Colonic mucosa (tissue), 4 donors: ENCODE measurements around the gene CNTN6. TPM values are rescaled to one million over a fixed set of nuclear protein-coding genes. Genes with fewer than 3 reads are reported as not detected.

ENCODE experiments used
- DNase-seq: peaks from one replicate; pipeline ENCODE4 v3.0.0-alpha.2; 2020
- H3K27ac ChIP-seq: fragments of 200-600 bp; one replicate; pipeline ENCODE4 v1.8.0; 2021
- H3K27me3 ChIP-seq: fragments of 200-600 bp; one replicate; pipeline ENCODE4 v1.8.0; 2021
- H3K36me3 ChIP-seq: fragments of 200-600 bp; one replicate; pipeline ENCODE4 v1.8.0; 2021
- H3K4me1 ChIP-seq: fragments of 200-600 bp; one replicate; pipeline ENCODE4 v1.8.0; 2021; ENCODE audit warnings: mild to moderate bottlenecking
- H3K4me3 ChIP-seq: fragments of 200-600 bp; one replicate; pipeline ENCODE4 v1.8.0; 2021
- H3K9ac ChIP-seq, 2 donors: one replicate each; pipeline ENCODE4 v1.7.0; 2013; ENCODE audit warnings: control low read depth in 2 of 2, low read depth in 2 of 2, low read length in 2 of 2
- H3K9me3 ChIP-seq: fragments of 200-600 bp; one replicate; pipeline ENCODE4 v1.8.0; 2021
- intact Hi-C: fragments of 100-400 bp; cut with DNase I; formaldehyde crosslinking; loops from one replicate; pipeline ENCODE4 v1.14.1; 2022
- total RNA-seq, 2 donors: library from RNA; stranded (reverse); fragmentation: NEBNext Ultra II Directional in 1 of 2; extraction: Animal tissue kit (Norgen Biotek cat#: 25700) in 1 of 2; gene quantifications; one replicate each; pipeline ENCODE4 v1.2.1, GENCODE V29; 2021
- TF ChIP-seq, protein P1 (sequence below): fragments of 200-600 bp; IDR thresholded peaks from one replicate; pipeline ENCODE4 v1.8.0; 2022; ENCODE audit warnings: antibody characterized with exemption, mild to moderate bottlenecking
- donor health status: healthy.
- donor health status: DM: no; HTN: no; CAD: no.
- donor health status: DM: no; HTN: no; CAD: no.

Gene CNTN6
- total RNA-seq = under 1 TPM in 1 of 2 donors, not detected in 1; 0.11 TPM

DNA sequence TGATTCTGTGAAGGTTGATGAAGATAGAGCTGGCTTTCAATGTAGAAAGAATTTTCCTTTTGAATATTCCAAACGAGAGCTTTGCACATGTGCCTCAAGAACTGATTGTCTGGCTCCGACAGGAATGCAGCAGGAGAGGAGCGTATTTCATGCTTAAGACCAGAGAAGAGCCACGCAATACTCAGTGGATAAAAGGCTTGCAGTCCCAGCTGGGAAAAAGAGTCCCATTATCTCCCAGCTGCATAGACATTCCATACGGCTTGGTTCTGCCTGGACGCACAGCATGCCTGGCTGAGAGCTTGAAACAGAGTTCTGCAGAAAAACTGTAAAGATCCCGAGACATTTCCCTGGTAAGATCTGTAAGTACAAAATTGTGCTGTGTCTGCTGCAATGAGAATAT is at the start of gene CNTN6:
TSS of gene CNTN6 (plus strand) at position 254 of the 400 bp plus-strand sequence. CDS start 54,985 bp downstream, outside the sequence.
- DNase-seq = no peak
- Histone ChIP-seq H3K27me3 (no peaks in the 10 kb centered on the region), H3K4me1 (no peaks in the 10 kb centered on the region), H3K36me3 (no peaks in the 10 kb centered on the region), H3K9ac (no peak within 1 kb of the TSS), H3K9me3 (no peaks in the 10 kb centered on the region), H3K27ac (no peak within 1 kb of the TSS), H3K4me3 (no peak within 1 kb of the TSS)
- intact Hi-C loops = no loop called here
- TF ChIP-seq, protein P1, sequence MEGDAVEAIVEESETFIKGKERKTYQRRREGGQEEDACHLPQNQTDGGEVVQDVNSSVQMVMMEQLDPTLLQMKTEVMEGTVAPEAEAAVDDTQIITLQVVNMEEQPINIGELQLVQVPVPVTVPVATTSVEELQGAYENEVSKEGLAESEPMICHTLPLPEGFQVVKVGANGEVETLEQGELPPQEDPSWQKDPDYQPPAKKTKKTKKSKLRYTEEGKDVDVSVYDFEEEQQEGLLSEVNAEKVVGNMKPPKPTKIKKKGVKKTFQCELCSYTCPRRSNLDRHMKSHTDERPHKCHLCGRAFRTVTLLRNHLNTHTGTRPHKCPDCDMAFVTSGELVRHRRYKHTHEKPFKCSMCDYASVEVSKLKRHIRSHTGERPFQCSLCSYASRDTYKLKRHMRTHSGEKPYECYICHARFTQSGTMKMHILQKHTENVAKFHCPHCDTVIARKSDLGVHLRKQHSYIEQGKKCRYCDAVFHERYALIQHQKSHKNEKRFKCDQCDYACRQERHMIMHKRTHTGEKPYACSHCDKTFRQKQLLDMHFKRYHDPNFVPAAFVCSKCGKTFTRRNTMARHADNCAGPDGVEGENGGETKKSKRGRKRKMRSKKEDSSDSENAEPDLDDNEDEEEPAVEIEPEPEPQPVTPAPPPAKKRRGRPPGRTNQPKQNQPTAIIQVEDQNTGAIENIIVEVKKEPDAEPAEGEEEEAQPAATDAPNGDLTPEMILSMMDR = no peak

DNA sequence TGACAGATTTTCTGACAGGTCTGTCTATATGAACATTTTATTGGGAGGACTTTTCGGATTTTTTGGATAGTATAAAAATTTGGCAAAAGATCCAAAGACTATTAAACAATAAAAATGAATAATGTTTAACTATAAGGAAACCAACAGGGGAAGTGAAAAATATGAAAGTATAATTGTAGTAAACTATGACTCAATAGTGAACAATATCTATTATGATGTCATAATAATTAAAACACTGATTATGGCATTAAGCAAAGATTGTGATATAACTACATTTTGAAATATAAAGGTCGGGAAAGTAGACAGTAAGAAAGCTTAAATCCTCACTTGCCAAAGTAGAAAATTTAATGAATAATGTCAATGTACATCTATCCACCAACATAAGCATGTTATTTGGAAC is 44.3 kb upstream of the CNTN6 start:
- TF ChIP-seq, protein P1 = no peak
- no peak overlapping the region for H3K4me3 ChIP-seq
- H3K9ac ChIP-seq = no peak overlapping the region
- no peaks in the 10 kb centered on the region for H3K27me3 ChIP-seq
- H3K4me1 ChIP-seq = no peaks in the 10 kb centered on the region
- no peaks in the 10 kb centered on the region for H3K9me3 ChIP-seq
- H3K36me3 ChIP-seq = no peaks in the 10 kb centered on the region
- intact Hi-C loops = no loop called here
- no peak for DNase-seq
- no peak overlapping the region for H3K27ac ChIP-seq

DNA sequence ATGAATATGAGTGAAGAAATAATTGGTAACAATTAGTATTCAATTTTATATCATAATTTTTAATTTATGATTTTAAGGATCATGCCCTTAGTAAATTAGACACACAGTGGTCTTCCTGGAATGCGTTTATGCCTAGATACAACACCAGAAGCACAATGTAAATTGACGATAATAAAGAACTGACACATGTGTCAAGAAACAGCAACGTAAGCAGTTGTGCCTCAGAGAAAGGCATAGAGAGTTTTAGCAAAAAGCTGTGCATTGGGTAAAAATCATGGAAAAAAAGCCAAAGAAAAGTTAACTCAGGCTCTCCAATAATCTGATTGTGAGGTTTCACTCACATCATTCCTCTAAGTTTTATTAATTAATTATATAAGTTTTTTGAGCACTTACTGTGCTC is 37.0 kb upstream of the CNTN6 start:
- Histone ChIP-seq H3K36me3 (no peaks in the 10 kb centered on the region), H3K27me3 (no peaks in the 10 kb centered on the region), H3K9me3 (no peaks in the 10 kb centered on the region), H3K4me1 (no peaks in the 10 kb centered on the region), H3K27ac (no peak overlapping the region), H3K4me3 (no peak overlapping the region), H3K9ac (no peak overlapping the region)
- TF ChIP-seq, protein P1 = no peak
- DNase-seq = no peak
- intact Hi-C loops = no loop called here

DNA sequence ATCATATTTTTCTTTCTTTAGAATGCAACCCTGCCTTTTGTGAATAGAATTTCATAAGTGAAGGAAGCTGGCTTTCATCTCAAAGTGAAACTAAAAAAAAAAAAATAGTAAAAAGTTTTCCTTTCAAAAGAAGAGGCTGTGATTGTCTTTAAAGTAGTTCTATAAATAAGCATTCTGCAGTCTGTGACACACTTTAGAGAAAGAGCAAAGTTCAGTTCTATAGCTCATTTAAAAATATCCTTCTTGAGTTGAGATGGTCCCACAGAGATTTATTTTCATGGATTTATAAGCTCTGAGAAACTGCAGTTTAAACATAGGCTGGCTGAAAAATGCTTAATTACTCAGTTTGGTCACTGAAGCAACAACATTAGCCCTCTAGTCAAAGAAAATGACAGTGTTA is 36.1 kb upstream of the CNTN6 start:
- no peaks in the 10 kb centered on the region for H3K36me3 ChIP-seq
- no peak overlapping the region for H3K27ac ChIP-seq
- H3K9me3 ChIP-seq = no peaks in the 10 kb centered on the region
- H3K4me3 ChIP-seq = no peak overlapping the region
- no peak for DNase-seq
- H3K9ac ChIP-seq = no peak overlapping the region
- H3K4me1 ChIP-seq = no peaks in the 10 kb centered on the region
- TF ChIP-seq, protein P1 = no peak
- intact Hi-C loops = no loop called here
- no peaks in the 10 kb centered on the region for H3K27me3 ChIP-seq

DNA sequence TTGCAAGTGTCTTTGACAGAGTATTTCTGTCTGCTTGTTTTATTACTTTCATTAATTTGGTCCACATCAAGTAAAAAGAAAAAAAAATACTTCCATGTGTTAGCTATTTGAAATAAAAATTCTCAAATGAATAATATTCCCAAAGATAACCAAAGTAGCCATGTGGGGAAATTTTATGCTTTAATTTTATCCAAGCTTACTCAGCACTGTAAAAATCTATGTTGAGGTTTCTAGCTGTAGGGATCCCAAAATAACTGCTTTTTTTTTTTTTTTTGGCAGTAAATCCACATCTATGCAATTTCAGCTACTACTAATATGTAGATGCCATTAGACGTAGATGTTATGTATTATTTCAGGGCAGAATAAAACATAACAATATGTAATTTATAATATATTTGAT is 35.4 kb upstream of the CNTN6 start:
- no peak for DNase-seq
- intact Hi-C loops = no loop called here
- Histone ChIP-seq H3K27me3 (no peaks in the 10 kb centered on the region), H3K4me3 (no peak overlapping the region), H3K9ac (no peak overlapping the region), H3K4me1 (no peaks in the 10 kb centered on the region), H3K36me3 (no peaks in the 10 kb centered on the region), H3K9me3 (no peaks in the 10 kb centered on the region), H3K27ac (no peak overlapping the region)
- TF ChIP-seq, protein P1 = no peak

DNA sequence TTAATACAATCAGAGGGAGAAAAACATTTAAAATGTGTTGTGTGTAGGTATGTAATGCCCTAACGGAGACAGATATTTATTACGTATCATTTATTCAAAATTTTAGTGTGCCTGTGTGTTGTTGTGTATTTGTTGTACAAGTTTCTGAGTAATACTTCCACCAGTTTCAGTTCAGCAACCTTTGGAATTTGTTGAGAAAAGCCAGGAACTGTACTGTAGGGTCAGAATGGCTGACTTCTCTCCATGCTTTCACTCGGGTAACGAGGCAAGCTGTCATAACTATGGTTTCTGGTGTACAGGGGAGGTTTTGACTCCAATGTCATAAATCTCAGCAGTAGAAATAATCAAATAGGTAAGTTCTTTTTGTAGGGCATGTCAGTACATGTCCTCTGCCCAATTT is 23.8 kb upstream of the CNTN6 start:
- Histone ChIP-seq H3K27ac (no peak overlapping the region), H3K4me1 (no peaks in the 10 kb centered on the region), H3K9me3 (no peaks in the 10 kb centered on the region), H3K27me3 (no peaks in the 10 kb centered on the region), H3K9ac (no peak overlapping the region), H3K4me3 (no peak overlapping the region), H3K36me3 (no peaks in the 10 kb centered on the region)
- no peak for DNase-seq
- intact Hi-C loops = no loop called here
- TF ChIP-seq, protein P1 = no peak
